ENCODE data around the gene OCA2. TPM values are rescaled to one million over a fixed set of nuclear protein-coding genes. Genes with fewer than 3 reads are reported as not detected.
A peak's percentile ranks its signal among the peaks of the same experiment; 100 is the strongest.

Gene OCA2
- total RNA-seq, 1 experiment from 2014 or later: not detected

- Histone ChIP-seq H3K4me3 (no peak overlapping the region), H3K36me3 (no peaks in the 10 kb centered on the region), H3K27me3 (no peaks in the 10 kb centered on the region), H3K9me3 (no peaks in the 10 kb centered on the region)
- no peak for DNase-seq
These were observed 228.8 kb downstream of the OCA2 start for GRCh38 chr15:27870320-27870719.

DNA sequence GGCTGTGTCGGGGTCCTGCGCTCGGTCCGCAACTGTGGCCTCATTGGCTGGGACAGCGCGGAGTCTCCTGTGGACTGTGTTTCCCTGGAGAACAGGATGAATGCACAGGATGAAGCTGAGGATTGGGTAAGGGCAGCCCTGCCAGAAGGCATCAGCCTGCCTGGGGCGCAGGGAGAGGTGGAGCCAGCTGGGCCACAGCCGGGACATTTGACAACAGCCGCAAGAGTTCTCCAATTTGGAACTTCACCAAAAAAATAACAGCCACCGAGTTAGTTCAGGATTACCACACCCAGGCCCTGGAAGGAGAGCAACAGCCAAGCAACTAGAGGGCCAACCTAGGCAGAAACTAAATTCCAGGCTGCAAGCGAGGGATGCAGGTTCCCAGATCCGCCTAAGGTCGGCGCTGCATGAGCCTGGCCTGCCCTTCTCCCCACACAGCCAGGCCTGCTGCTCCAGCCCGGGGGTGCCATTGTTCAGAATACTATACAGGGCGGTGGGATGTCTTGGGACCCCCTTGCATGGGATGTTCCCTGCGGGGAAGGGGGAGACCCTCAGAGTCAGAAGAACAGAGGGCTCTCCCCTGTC lies 229.3 kb downstream of the OCA2 start:
- Histone ChIP-seq H3K36me3 (no peaks in the 10 kb centered on the region), H3K4me3 (no peak overlapping the region), H3K27me3 (no peaks in the 10 kb centered on the region), H3K9me3 (no peaks in the 10 kb centered on the region)
- DNase-seq: peak; percentile 33

DNA sequence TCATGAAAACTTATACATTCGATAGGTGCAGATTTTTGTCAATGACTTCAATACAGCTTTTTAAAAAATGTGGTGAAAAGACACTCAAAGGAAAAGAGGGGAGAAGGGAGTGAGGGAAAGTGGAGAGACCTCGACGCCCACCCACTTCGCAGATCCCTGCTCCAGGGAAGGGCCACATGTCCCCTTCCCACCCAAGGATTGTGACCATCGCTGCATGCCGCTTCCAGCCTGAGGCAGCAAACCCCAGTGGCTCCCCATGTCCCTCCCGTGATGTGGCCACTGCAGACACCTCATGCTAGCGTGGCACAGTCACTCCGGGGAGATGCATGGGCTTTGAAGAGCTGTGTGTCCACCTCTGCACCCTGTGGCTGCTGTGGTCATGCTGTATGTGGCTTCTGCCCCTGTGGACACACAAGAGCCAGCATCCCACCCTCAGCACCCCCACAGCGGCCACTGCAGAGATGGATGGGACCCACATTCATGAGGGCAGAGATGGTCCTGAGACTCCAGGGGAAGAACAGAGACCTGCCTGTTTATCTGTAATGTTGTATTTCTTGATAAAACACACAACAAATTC lies 230.2 kb downstream of the OCA2 start:
- Histone ChIP-seq H3K4me3 (no peak overlapping the region), H3K36me3 (no peaks in the 10 kb centered on the region), H3K9me3 (no peaks in the 10 kb centered on the region), H3K27me3 (no peaks in the 10 kb centered on the region)
- DNase-seq: no peak

GRCh38 chr15:27867861-27868260 lies 231.3 kb downstream of the OCA2 start:
- no peak for DNase-seq
- Histone ChIP-seq H3K36me3 (no peaks in the 10 kb centered on the region), H3K9me3 (no peaks in the 10 kb centered on the region), H3K4me3 (no peak overlapping the region), H3K27me3 (no peaks in the 10 kb centered on the region)

DNA sequence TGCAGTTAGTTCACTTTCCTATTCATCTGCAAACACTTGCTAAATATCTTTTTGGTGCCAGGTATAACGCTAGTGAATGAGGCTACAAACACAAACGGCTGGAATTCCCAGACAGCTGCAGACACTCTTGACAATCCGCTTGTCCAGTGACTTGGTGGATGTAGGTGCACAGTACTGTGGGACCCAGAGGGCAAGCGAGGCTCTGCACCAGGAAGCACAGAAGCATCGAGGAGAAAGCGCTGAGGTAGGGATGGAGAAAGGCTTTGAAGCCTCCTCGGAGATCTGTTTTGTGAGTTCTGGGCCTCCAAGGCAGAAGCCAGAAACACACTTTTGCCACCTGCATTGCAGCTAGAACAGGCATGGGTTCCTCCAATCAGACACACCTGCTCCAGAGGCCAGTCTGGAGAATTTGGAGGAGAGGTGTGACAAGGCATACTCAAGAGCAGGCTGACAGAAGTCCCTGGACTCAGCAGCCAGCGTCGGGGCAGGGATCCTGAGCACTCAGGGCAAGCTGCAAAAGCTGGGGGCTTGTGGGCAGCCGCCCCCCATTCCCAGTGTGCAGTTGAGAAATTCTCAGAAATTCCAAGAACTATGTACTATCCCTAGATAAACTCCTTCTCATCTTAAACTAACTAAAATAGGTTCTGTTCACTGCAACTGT lies 232.5 kb downstream of the OCA2 start:
- no peaks in the 10 kb centered on the region for H3K27me3 ChIP-seq

GRCh38 chr15:27865926-27866325 lies 233.2 kb downstream of the OCA2 start:
- no peaks in the 10 kb centered on the region for H3K27me3 ChIP-seq
- no peak overlapping the region for H3K4me3 ChIP-seq
- no peak for DNase-seq
- H3K9me3 ChIP-seq: no peaks in the 10 kb centered on the region
- no peaks in the 10 kb centered on the region for H3K36me3 ChIP-seq

More for the DNA sequence above, 232.5 kb downstream of the OCA2 start:
- Histone ChIP-seq H3K9me3 (no peaks in the 10 kb centered on the region), H3K36me3 (no peaks in the 10 kb centered on the region), H3K4me3 (no peak overlapping the region)
- no peak for DNase-seq

GRCh38 chr15:27865323-27865922 lies 233.7 kb downstream of the OCA2 start:
- Histone ChIP-seq H3K9me3 (no peaks in the 10 kb centered on the region), H3K27me3 (no peaks in the 10 kb centered on the region), H3K4me3 (no peak overlapping the region), H3K36me3 (no peaks in the 10 kb centered on the region)
- no peak for DNase-seq

DNA sequence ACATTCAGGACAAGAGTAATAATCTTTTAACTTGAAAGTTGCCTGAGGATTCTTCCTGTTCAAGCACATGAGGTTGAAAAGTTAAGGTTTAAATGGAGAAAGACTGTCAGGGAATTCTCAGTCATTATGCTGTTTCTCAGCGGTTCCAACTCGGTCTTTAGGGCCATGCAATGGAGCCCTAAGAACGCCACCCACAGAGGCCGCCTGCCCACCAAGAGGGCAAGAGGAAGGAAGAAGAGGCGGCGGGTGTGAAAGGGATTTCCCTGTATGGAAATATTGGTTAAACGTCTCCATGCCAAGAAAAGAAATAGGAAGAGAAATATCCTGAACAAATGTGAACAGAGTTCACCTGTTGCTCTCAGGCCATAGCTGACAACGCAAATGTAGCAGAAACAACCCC lies 234.4 kb downstream of the OCA2 start:
- Histone ChIP-seq H3K4me3 (no peak overlapping the region), H3K9me3 (no peaks in the 10 kb centered on the region), H3K27me3 (no peaks in the 10 kb centered on the region), H3K36me3 (no peaks in the 10 kb centered on the region)
- no peak for DNase-seq

- no peaks in the 10 kb centered on the region for H3K9me3 ChIP-seq
- H3K4me3 ChIP-seq: no peak overlapping the region
- no peaks in the 10 kb centered on the region for H3K36me3 ChIP-seq
- no peaks in the 10 kb centered on the region for H3K27me3 ChIP-seq
- no peak for DNase-seq
These were observed 235.0 kb downstream of the OCA2 start for GRCh38 chr15:27864086-27864485.

GRCh38 chr15:27863000-27863399 lies 236.1 kb downstream of the OCA2 start:
- Histone ChIP-seq H3K9me3 (no peaks in the 10 kb centered on the region), H3K4me3 (no peak overlapping the region), H3K27me3 (no peaks in the 10 kb centered on the region), H3K36me3 (no peaks in the 10 kb centered on the region)
- DNase-seq: peak; percentile 73

GRCh38 chr15:27861171-27861570 lies 237.9 kb downstream of the OCA2 start:
- DNase-seq: no peak
- no peaks in the 10 kb centered on the region for H3K9me3 ChIP-seq
- no peaks in the 10 kb centered on the region for H3K27me3 ChIP-seq
- no peak overlapping the region for H3K4me3 ChIP-seq
- no peaks in the 10 kb centered on the region for H3K36me3 ChIP-seq

GRCh38 chr15:27855137-27855536 lies 244.0 kb downstream of the OCA2 start:
- H3K36me3 ChIP-seq: no peaks in the 10 kb centered on the region

DNA sequence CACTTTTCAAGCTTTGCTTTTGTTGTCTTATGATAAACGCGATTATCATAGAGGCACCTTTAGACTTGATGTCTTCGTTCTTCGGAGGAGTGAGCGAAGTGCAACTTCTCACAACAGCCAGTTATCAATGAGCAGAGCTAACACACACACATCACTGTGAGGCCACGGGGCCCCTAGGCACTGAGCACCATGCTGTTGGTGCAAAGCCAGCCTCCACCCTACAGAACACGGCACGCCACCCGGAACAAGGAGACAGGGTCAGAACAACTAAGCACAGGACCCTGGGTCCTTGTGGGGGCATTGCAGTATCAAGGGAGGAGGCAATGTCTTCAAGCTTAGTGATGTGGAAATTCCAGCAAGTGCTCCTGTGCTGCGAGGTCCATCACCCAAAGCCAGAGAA lies 244.5 kb downstream of the OCA2 start:
- H3K36me3 ChIP-seq: no peaks in the 10 kb centered on the region
- no peaks in the 10 kb centered on the region for H3K27me3 ChIP-seq
- no peaks in the 10 kb centered on the region for H3K9me3 ChIP-seq
- no peak for DNase-seq
- no peak overlapping the region for H3K4me3 ChIP-seq

More at GRCh38 chr15:27855137-27855536, 244.0 kb downstream of the OCA2 start:
- no peak overlapping the region for H3K4me3 ChIP-seq
- no peaks in the 10 kb centered on the region for H3K9me3 ChIP-seq
- H3K27me3 ChIP-seq: no peaks in the 10 kb centered on the region
- DNase-seq: no peak

- Histone ChIP-seq H3K9me3 (no peaks in the 10 kb centered on the region), H3K4me3 (no peak overlapping the region), H3K36me3 (no peaks in the 10 kb centered on the region), H3K27me3 (no peaks in the 10 kb centered on the region)
- DNase-seq: no peak
These were observed 245.3 kb downstream of the OCA2 start for GRCh38 chr15:27853624-27854455.

GRCh38 chr15:27851858-27852210 lies 247.3 kb downstream of the OCA2 start:
- H3K9me3 ChIP-seq: no peaks in the 10 kb centered on the region
- DNase-seq: no peak
- no peaks in the 10 kb centered on the region for H3K36me3 ChIP-seq
- H3K27me3 ChIP-seq: no peaks in the 10 kb centered on the region
- H3K4me3 ChIP-seq: no peak overlapping the region

- Histone ChIP-seq H3K9me3 (no peaks in the 10 kb centered on the region), H3K36me3 (no peaks in the 10 kb centered on the region), H3K4me3 (no peak overlapping the region), H3K27me3 (no peaks in the 10 kb centered on the region)
- no peak for DNase-seq
These were observed 247.9 kb downstream of the OCA2 start for GRCh38 chr15:27850981-27851857.
